ENCODE measurements around the gene CACNA1C. TPM values are rescaled to one million over a fixed set of nuclear protein-coding genes. Genes with fewer than 3 reads are reported as not detected.

CACNA1C gene
- total RNA-seq, 5 donors from 2014 or later (not counting 1 experiment from before 2014, with no cell fraction given): 0.10 to 0.26 (median 0.16) TPM

DNA sequence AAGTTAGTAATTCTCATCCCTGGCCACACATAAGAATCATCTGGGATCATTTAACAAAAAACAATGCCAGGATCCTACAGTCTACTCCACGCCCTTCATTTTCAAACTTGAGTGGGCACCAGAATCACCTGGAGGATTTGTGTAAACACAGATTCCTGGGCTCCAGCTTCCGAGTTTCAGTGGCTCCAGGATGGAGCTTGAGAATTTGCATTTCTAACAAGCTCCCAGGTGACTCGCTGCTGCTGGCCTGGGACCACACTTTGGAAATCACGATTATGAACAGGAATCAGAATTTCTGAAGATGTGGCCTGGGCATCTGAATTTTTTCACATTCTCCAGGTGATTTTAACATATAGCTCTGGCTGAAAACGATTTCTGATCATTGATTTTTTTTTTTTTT, 234.8 kb downstream of the CACNA1C start:
- Mint-ChIP-seq H3K36me3 (no peaks in the 10 kb centered on the region), H3K9me3 (no peaks in the 10 kb centered on the region), H3K4me3 (no peak overlapping the region), H3K27me3 (peaks cover 19 to 44% of the 10 kb centered on the region in 2 donors), H3K4me1 (peaks cover 0 to 5% (median 0%) of the 10 kb centered on the region in 3 donors), H3K27ac (no peak overlapping the region)
- H3K27ac ChIP-seq (ENCODE audit: low read length): no peak overlapping the region
- peaks cover 0 to 3% of the 10 kb centered on the region in 2 experiments for H3K4me1 ChIP-seq (ENCODE audit: control insufficient read depth in 1 of 2, extremely low read depth in 1 of 2, insufficient read depth in 2 of 2, low read length in 2 of 2)
- H3K36me3 ChIP-seq (ENCODE audit: control insufficient read depth in 2 of 2, extremely low read depth in 1 of 2, insufficient read depth in 1 of 2, low read length in 1 of 2): no peaks in the 10 kb centered on the region
- H3K27me3 ChIP-seq (replicated peaks in 1 of 2; ENCODE audit: control insufficient read depth in 2 of 2, extremely low read depth in 1 of 2, insufficient read depth in 2 of 2, low read length in 1 of 2): peaks cover 0 to 21% of the 10 kb centered on the region in 2 experiments
- DNase-seq: no peak
- no peaks in the 10 kb centered on the region for H3K9me3 ChIP-seq
- POLR2A ChIA-PET: no interaction called here
- no peak overlapping the region for H3K4me3 ChIP-seq (ENCODE audit: control insufficient read depth in 1 of 2, extremely low read depth in 1 of 2, low read length in 1 of 2)
- ATAC-seq (replicated peaks in 1 of 4): no peak
- WGBS (ENCODE audit: insufficient coverage): 62% methylated on average over 4 of the region's 5 CpGs
- CTCF ChIA-PET: no interaction called here

- ChIA-PET POLR2A (no interaction called here), CTCF (no interaction called here)
- Mint-ChIP-seq H3K27me3 (peaks cover 19 to 44% of the 10 kb centered on the region in 2 donors), H3K36me3 (no peaks in the 10 kb centered on the region), H3K4me3 (no peak overlapping the region), H3K4me1 (peaks cover 0 to 5% (median 0%) of the 10 kb centered on the region in 3 donors), H3K9me3 (no peaks in the 10 kb centered on the region), H3K27ac (no peak overlapping the region)
- ATAC-seq (replicated peaks in 1 of 4) (no peak), DNase-seq (no peak)
- Histone ChIP-seq H3K36me3 (ENCODE audit: control insufficient read depth in 2 of 2, extremely low read depth in 1 of 2, insufficient read depth in 1 of 2, low read length in 1 of 2) (no peaks in the 10 kb centered on the region), H3K9me3 (no peaks in the 10 kb centered on the region), H3K27ac (ENCODE audit: low read length) (no peak overlapping the region), H3K4me1 (ENCODE audit: control insufficient read depth in 1 of 2, extremely low read depth in 1 of 2, insufficient read depth in 2 of 2, low read length in 2 of 2) (peaks cover 0 to 3% of the 10 kb centered on the region in 2 experiments), H3K27me3 (replicated peaks in 1 of 2; ENCODE audit: control insufficient read depth in 2 of 2, extremely low read depth in 1 of 2, insufficient read depth in 2 of 2, low read length in 1 of 2) (peaks cover 0 to 21% of the 10 kb centered on the region in 2 experiments), H3K4me3 (ENCODE audit: control insufficient read depth in 1 of 2, extremely low read depth in 1 of 2, low read length in 1 of 2) (no peak overlapping the region)
- 92% methylated on average over 1 of the region's 2 CpGs for WGBS (ENCODE audit: insufficient coverage)
Measured at GRCh38 chr12:2288001-2288400, 235.2 kb downstream of the CACNA1C start.

DNA sequence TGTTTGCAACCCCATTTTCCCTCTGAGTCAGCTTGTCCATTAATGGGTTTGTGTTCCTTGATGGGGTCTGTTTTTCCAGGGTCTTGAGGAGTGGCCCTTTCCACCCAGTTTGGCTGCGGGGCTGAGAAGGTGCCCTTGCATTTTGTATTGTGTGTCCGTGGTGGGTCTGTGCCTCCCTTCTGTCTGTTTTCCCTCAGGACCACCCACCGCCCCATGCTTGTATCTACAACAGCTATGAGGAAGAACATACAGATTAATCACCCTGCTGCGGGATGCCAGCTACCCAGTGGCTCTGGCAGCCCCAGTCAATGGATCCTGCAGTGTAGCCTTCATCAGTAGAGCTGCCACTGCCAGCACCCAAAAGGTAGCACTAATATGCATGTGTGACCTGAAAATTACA, 235.7 kb downstream of the CACNA1C start:
- Histone ChIP-seq H3K36me3 (ENCODE audit: control insufficient read depth in 2 of 2, extremely low read depth in 1 of 2, insufficient read depth in 1 of 2, low read length in 1 of 2) (no peaks in the 10 kb centered on the region), H3K27ac (ENCODE audit: low read length) (no peak overlapping the region), H3K9me3 (no peaks in the 10 kb centered on the region), H3K27me3 (replicated peaks in 1 of 2; ENCODE audit: control insufficient read depth in 2 of 2, extremely low read depth in 1 of 2, insufficient read depth in 2 of 2, low read length in 1 of 2) (peaks cover 0 to 20% of the 10 kb centered on the region in 2 experiments), H3K4me3 (ENCODE audit: control insufficient read depth in 1 of 2, extremely low read depth in 1 of 2, low read length in 1 of 2) (no peak overlapping the region), H3K4me1 (ENCODE audit: control insufficient read depth in 1 of 2, extremely low read depth in 1 of 2, insufficient read depth in 2 of 2, low read length in 2 of 2) (peaks cover 0 to 3% of the 10 kb centered on the region in 2 experiments)
- no peak for DNase-seq
- ChIA-PET POLR2A (no interaction called here), CTCF (interaction anchor here in 1 of 2 donors (0.6 kb wide), 1 partner anchor 107 kb away, joined by 10 read pairs; no protein-coding TSS in a partner anchor)
- no peak overlapping the region for H3K4me3 Mint-ChIP-seq
- peaks cover 19 to 44% of the 10 kb centered on the region in 2 donors for H3K27me3 Mint-ChIP-seq
- H3K4me1 Mint-ChIP-seq: peaks cover 0 to 5% (median 0%) of the 10 kb centered on the region in 3 donors
- 90% methylated on average over 2 of the region's 4 CpGs for WGBS (ENCODE audit: insufficient coverage)
- H3K27ac Mint-ChIP-seq: no peak overlapping the region
- no peaks in the 10 kb centered on the region for H3K9me3 Mint-ChIP-seq
- H3K36me3 Mint-ChIP-seq: no peaks in the 10 kb centered on the region
- no peak for ATAC-seq (replicated peaks in 1 of 4)

DNA sequence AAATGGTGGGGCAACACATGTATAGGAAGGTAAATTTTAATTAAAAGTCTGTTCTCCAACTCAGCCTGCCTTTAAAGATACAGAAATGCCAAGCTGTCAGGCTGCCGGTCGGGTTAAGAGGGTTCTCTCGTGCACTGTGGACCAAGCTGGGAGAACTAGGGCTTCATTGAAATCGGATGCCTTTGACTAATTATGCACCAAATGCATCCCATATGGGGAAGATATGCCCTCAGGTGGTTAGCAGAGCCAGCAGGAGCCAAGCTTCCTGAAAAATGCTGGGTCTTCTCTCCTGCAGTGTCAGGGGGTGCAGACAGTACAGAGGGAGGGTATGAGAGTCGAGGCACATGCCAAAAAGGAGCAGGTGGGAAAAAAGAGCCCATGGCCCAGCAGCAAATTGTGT, 236.1 kb downstream of the CACNA1C start:
- no peak overlapping the region for H3K27ac Mint-ChIP-seq
- CTCF ChIA-PET: interaction anchor here in 1 of 2 donors (0.6 kb wide), 1 partner anchor 107 kb away, joined by 10 read pairs; no protein-coding TSS in a partner anchor
- Histone ChIP-seq H3K36me3 (ENCODE audit: control insufficient read depth in 2 of 2, extremely low read depth in 1 of 2, insufficient read depth in 1 of 2, low read length in 1 of 2) (no peaks in the 10 kb centered on the region), H3K4me3 (ENCODE audit: control insufficient read depth in 1 of 2, extremely low read depth in 1 of 2, low read length in 1 of 2) (no peak overlapping the region), H3K9me3 (no peaks in the 10 kb centered on the region), H3K27ac (ENCODE audit: low read length) (no peak overlapping the region), H3K27me3 (replicated peaks in 1 of 2; ENCODE audit: control insufficient read depth in 2 of 2, extremely low read depth in 1 of 2, insufficient read depth in 2 of 2, low read length in 1 of 2) (peaks cover 0 to 16% of the 10 kb centered on the region in 2 experiments), H3K4me1 (ENCODE audit: control insufficient read depth in 1 of 2, extremely low read depth in 1 of 2, insufficient read depth in 2 of 2, low read length in 2 of 2) (peaks cover 0 to under 1% of the 10 kb centered on the region in 2 experiments)
- no peak overlapping the region for H3K4me3 Mint-ChIP-seq
- peaks cover 19 to 44% of the 10 kb centered on the region in 2 donors for H3K27me3 Mint-ChIP-seq
- DNase-seq (no peak), ATAC-seq (replicated peaks in 1 of 4) (no peak)
- peaks cover 0 to 5% (median 0%) of the 10 kb centered on the region in 3 donors for H3K4me1 Mint-ChIP-seq
- no peaks in the 10 kb centered on the region for H3K9me3 Mint-ChIP-seq
- H3K36me3 Mint-ChIP-seq: no peaks in the 10 kb centered on the region
- WGBS (ENCODE audit: insufficient coverage): 72% methylated on average over 5 of the region's 5 CpGs
- POLR2A ChIA-PET: no interaction called here

- Histone ChIP-seq H3K36me3 (ENCODE audit: control insufficient read depth in 2 of 2, extremely low read depth in 1 of 2, insufficient read depth in 1 of 2, low read length in 1 of 2) (no peaks in the 10 kb centered on the region), H3K27me3 (replicated peaks in 1 of 2; ENCODE audit: control insufficient read depth in 2 of 2, extremely low read depth in 1 of 2, insufficient read depth in 2 of 2, low read length in 1 of 2) (peaks cover 0 to 11% of the 10 kb centered on the region in 2 experiments), H3K4me1 (ENCODE audit: control insufficient read depth in 1 of 2, extremely low read depth in 1 of 2, insufficient read depth in 2 of 2, low read length in 2 of 2) (peaks cover 0 to 5% of the 10 kb centered on the region in 2 experiments), H3K4me3 (ENCODE audit: control insufficient read depth in 1 of 2, extremely low read depth in 1 of 2, low read length in 1 of 2) (no peak overlapping the region), H3K27ac (ENCODE audit: low read length) (no peak overlapping the region), H3K9me3 (no peaks in the 10 kb centered on the region)
- no peak for DNase-seq
- Mint-ChIP-seq H3K27ac (no peak overlapping the region), H3K9me3 (no peaks in the 10 kb centered on the region), H3K36me3 (no peaks in the 10 kb centered on the region), H3K27me3 (peaks cover 19 to 44% of the 10 kb centered on the region in 2 donors), H3K4me1 (peaks cover 0 to 3% (median 3%) of the 10 kb centered on the region in 3 donors), H3K4me3 (no peak overlapping the region)
- ATAC-seq (replicated peaks in 1 of 4): no peak
- POLR2A ChIA-PET: no interaction called here
- CTCF ChIA-PET: no interaction called here
- 84% methylated on average over 8 of the region's 10 CpGs for WGBS (ENCODE audit: insufficient coverage)
Measured at GRCh38 chr12:2289525-2289924, 236.7 kb downstream of the CACNA1C start.

DNA sequence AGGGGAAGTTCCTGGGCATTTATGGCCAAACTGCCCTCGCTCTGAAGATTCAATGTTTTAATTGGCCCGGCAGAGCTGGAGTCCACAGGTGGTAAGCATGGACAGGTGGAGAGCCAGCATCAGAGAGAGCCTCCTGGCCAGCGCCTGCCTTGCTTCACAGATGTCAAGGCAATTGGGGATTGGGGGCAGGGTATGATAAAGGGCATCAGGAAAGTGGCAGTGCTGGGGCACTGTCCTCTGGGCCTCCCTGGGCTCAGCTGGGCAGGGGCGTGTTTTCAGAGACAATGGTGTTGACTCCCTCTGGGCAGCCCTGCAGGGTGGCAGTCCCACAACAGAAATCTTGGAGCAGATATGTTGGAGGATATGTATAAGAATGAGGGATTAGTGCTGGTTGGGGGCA, 237.3 kb downstream of the CACNA1C start:
- H3K4me1 Mint-ChIP-seq: peaks cover 4 to 9% (median 7%) of the 10 kb centered on the region in 3 donors
- peaks cover 17 to 44% of the 10 kb centered on the region in 2 donors for H3K27me3 Mint-ChIP-seq
- peaks cover 0 to 10% of the 10 kb centered on the region in 2 experiments for H3K27me3 ChIP-seq (replicated peaks in 1 of 2; ENCODE audit: control insufficient read depth in 2 of 2, extremely low read depth in 1 of 2, insufficient read depth in 2 of 2, low read length in 1 of 2)
- H3K36me3 Mint-ChIP-seq: no peaks in the 10 kb centered on the region
- H3K27ac ChIP-seq (ENCODE audit: low read length): no peak overlapping the region
- no peak overlapping the region for H3K27ac Mint-ChIP-seq
- H3K36me3 ChIP-seq (ENCODE audit: control insufficient read depth in 2 of 2, extremely low read depth in 1 of 2, insufficient read depth in 1 of 2, low read length in 1 of 2): no peaks in the 10 kb centered on the region
- DNase-seq (no peak), ATAC-seq (replicated peaks in 1 of 4) (no peak)
- no peak overlapping the region for H3K4me3 Mint-ChIP-seq
- ChIA-PET POLR2A (no interaction called here), CTCF (no interaction called here)
- WGBS (ENCODE audit: insufficient coverage): 80% methylated on average over 4 of the region's 4 CpGs
- H3K4me1 ChIP-seq (ENCODE audit: control insufficient read depth in 1 of 2, extremely low read depth in 1 of 2, insufficient read depth in 2 of 2, low read length in 2 of 2): peaks cover 2 to 10% of the 10 kb centered on the region in 2 experiments
- no peaks in the 10 kb centered on the region for H3K9me3 Mint-ChIP-seq
- H3K9me3 ChIP-seq: no peaks in the 10 kb centered on the region
- no peak overlapping the region for H3K4me3 ChIP-seq (ENCODE audit: control insufficient read depth in 1 of 2, extremely low read depth in 1 of 2, low read length in 1 of 2)

All from T-cell (primary cell).